Measurements from ENCODE around the gene CPEB3. TPM values are rescaled to one million over a fixed set of nuclear protein-coding genes. Genes with fewer than 3 reads are reported as not detected.
"Not testable (repeated sequence)": the region's sequence is repeated elsewhere in the genome, so short reads cannot be mapped to it uniquely, and the experiment has no call there.

The CPEB3 gene
- total RNA-seq, 2 donors from 2014 or later, result 10.6 to 16.9 TPM

GRCh38 chr10:92218569-92218968, 72.3 kb downstream of the CPEB3 start:
- Histone ChIP-seq H3K4me3 (no peak overlapping the region), H3K27me3 (replicated peaks; ENCODE audit: insufficient read depth) (no peaks in the 10 kb centered on the region), H3K9me3 (no peaks in the 10 kb centered on the region), H3K27ac (no peak overlapping the region), H3K4me1 (replicated peaks) (no peaks in the 10 kb centered on the region), H3K36me3 (no peaks in the 10 kb centered on the region)
- intact Hi-C loops (cut with DNase I), result no loop called here
- no peak for DNase-seq (ENCODE audit: low spot score)
- no peak for TF ChIP-seq POLR2AphosphoS5 (IDR thresholded peaks at IDR 0.05)
- no peak for TF ChIP-seq POLR2A (IDR thresholded peaks at IDR 0.05)
- TF ChIP-seq CTCF (IDR thresholded peaks at IDR 0.05), result no peak
- 97% methylated on average over 3 of the region's 3 CpGs for WGBS

GRCh38 chr10:92216608-92217007, 74.3 kb downstream of the CPEB3 start:
- H3K4me1 ChIP-seq (replicated peaks); DNase-seq (ENCODE audit: low spot score); intact Hi-C loops (cut with DNase I); H3K9me3 ChIP-seq; H3K4me3 ChIP-seq; H3K27ac ChIP-seq; H3K36me3 ChIP-seq; H3K27me3 ChIP-seq (replicated peaks; ENCODE audit: insufficient read depth): not testable (repeated sequence)
- 89% methylated on average over 12 of the region's 12 CpGs for WGBS

GRCh38 chr10:92215222-92215621, 75.7 kb downstream of the CPEB3 start:
- H3K27ac ChIP-seq; DNase-seq (ENCODE audit: low spot score); H3K27me3 ChIP-seq (replicated peaks; ENCODE audit: insufficient read depth); H3K4me3 ChIP-seq; H3K4me1 ChIP-seq (replicated peaks); intact Hi-C loops (cut with DNase I); H3K9me3 ChIP-seq; H3K36me3 ChIP-seq: not testable (repeated sequence)
- 98% methylated on average over 9 of the region's 9 CpGs for WGBS

GRCh38 chr10:92213049-92213448, 77.8 kb downstream of the CPEB3 start:
- Histone ChIP-seq H3K4me3 (no peak overlapping the region), H3K27me3 (replicated peaks; ENCODE audit: insufficient read depth) (no peaks in the 10 kb centered on the region), H3K27ac (no peak overlapping the region), H3K9me3 (no peaks in the 10 kb centered on the region), H3K36me3 (no peaks in the 10 kb centered on the region), H3K4me1 (replicated peaks) (peaks cover 3% of the 10 kb centered on the region)
- no peak for DNase-seq (ENCODE audit: low spot score)
- intact Hi-C loops (cut with DNase I), result no loop called here
- WGBS, result 79% methylated on average over 2 of the region's 2 CpGs
- TF ChIP-seq POLR2A (IDR thresholded peaks at IDR 0.05) (no peak), CTCF (IDR thresholded peaks at IDR 0.05) (no peak), POLR2AphosphoS5 (IDR thresholded peaks at IDR 0.05) (no peak)

GRCh38 chr10:92208736-92209135, 82.1 kb downstream of the CPEB3 start:
- WGBS, result 53% methylated on average over 3 of the region's 3 CpGs
- H3K4me3 ChIP-seq, result no peak overlapping the region
- TF ChIP-seq CTCF (IDR thresholded peaks at IDR 0.05), result no peak
- TF ChIP-seq POLR2AphosphoS5 (IDR thresholded peaks at IDR 0.05), result no peak
- no peak for TF ChIP-seq POLR2A (IDR thresholded peaks at IDR 0.05)
- H3K36me3 ChIP-seq, result no peaks in the 10 kb centered on the region
- peaks cover 4% of the 10 kb centered on the region for H3K4me1 ChIP-seq (replicated peaks)
- H3K9me3 ChIP-seq, result no peaks in the 10 kb centered on the region
- no peak for DNase-seq (ENCODE audit: low spot score)
- no peaks in the 10 kb centered on the region for H3K27me3 ChIP-seq (replicated peaks; ENCODE audit: insufficient read depth)
- H3K27ac ChIP-seq, result peak overlapping the region; percentile 24 to 36
- intact Hi-C loops (cut with DNase I), result no loop called here

GRCh38 chr10:92208157-92208720, 82.6 kb downstream of the CPEB3 start:
- intact Hi-C loops (cut with DNase I), result no loop called here
- peak overlapping the region; percentile 24 to 36 for H3K27ac ChIP-seq
- no peak for DNase-seq (ENCODE audit: low spot score)
- no peaks in the 10 kb centered on the region for H3K27me3 ChIP-seq (replicated peaks; ENCODE audit: insufficient read depth)
- H3K36me3 ChIP-seq, result no peaks in the 10 kb centered on the region
- peaks cover 4% of the 10 kb centered on the region for H3K4me1 ChIP-seq (replicated peaks)
- no peak overlapping the region for H3K4me3 ChIP-seq
- no peak for TF ChIP-seq POLR2A (IDR thresholded peaks at IDR 0.05)
- no peak for TF ChIP-seq CTCF (IDR thresholded peaks at IDR 0.05)
- no peak for TF ChIP-seq POLR2AphosphoS5 (IDR thresholded peaks at IDR 0.05)
- H3K9me3 ChIP-seq, result no peaks in the 10 kb centered on the region

Data from prostate gland (tissue), 2 donors.